LNCAP (cell line): Measurements from ENCODE around the gene JMJD8.

Source experiments
- TF ChIP-seq, protein P1 (sequence below): fragments of 450-650 bp; IDR thresholded peaks from 2 replicates; pipeline ENCODE4 v1.5.1; 2017; ENCODE audit warnings: mild to moderate bottlenecking

Gene JMJD8

DNA sequence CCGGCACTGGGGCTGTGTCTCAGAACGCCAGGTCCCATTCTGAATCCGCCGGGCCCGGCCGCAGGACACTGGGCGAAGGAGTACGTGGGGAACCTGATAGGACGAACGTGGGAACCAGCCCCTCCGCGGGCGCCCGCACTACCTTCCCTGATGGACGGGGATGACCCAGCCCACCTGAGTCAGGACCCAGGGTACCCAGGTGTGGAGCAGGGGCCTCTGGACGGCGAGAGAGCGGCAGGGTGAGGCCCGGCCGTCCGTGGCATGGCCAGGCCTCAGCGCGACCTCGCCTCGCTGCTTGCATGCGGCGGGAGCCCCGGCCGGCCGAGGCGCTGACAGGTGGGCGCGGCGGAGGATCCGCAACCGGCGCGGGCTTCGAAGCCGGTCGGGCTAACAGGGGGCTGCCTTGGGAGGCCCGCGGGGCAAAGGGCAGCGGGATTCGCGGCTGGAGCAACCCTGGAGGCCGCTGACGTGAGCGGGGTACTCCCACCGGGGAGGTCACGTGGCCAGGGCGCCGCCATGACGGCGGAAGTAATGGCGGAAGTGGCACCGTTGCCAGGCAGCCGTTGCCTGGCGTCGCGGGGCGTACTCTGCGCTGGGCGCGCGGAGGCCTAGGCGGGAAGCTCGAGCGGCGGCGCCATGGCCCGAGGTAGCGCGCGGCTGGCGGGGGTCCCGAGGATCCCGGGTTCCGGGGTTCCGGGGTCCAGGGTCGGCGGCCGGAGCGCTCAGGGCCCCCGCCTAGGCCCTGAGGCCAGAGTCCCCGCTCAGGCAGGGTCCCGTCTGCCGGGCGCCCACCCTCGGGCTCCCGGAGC, 35.1 kb downstream of the JMJD8 start, which contains the start of gene WDR90:
Gene WDR90 (plus strand): TSS at position 585 of the 809 bp plus-strand sequence. CDS start 52 bp downstream, at position 637.
- TF ChIP-seq, protein P1, sequence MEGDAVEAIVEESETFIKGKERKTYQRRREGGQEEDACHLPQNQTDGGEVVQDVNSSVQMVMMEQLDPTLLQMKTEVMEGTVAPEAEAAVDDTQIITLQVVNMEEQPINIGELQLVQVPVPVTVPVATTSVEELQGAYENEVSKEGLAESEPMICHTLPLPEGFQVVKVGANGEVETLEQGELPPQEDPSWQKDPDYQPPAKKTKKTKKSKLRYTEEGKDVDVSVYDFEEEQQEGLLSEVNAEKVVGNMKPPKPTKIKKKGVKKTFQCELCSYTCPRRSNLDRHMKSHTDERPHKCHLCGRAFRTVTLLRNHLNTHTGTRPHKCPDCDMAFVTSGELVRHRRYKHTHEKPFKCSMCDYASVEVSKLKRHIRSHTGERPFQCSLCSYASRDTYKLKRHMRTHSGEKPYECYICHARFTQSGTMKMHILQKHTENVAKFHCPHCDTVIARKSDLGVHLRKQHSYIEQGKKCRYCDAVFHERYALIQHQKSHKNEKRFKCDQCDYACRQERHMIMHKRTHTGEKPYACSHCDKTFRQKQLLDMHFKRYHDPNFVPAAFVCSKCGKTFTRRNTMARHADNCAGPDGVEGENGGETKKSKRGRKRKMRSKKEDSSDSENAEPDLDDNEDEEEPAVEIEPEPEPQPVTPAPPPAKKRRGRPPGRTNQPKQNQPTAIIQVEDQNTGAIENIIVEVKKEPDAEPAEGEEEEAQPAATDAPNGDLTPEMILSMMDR, result no peak

DNA sequence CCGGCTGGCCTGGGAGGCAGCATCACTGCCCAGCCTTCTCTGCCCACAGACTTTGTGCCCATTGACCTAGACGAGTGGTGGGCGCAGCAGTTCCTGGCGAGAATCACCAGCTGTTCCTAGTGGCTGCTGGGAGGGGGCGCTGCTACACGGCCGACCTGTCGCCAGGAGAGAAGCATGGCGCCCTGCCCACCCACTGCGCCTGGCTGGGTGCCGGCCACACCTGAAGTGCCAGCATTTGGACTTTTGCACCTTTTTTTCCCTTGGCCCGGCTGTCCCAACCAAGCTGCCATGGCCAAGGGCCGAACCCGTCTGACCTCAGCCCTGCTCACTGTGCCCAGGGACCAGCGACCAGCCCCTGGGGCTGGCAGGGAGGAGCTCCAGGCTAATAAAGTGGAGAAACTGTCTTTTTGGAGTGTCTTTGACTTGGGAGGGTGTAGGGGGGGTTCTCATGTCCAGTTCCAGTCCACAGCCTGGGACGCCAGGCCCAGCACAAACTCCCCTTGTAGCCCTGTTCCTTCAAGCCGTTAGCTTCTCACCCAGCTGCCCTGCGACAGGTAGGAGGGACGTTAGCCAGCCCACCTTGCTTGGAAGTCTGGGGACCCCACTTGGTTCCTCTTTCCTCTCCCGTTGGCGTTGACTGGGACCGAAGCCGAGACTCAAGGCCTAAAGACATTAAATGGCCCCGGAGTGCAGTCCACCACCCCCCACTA, 35.9 kb downstream of the JMJD8 start:
- TF ChIP-seq, protein P1, result peak; percentile 86

DNA sequence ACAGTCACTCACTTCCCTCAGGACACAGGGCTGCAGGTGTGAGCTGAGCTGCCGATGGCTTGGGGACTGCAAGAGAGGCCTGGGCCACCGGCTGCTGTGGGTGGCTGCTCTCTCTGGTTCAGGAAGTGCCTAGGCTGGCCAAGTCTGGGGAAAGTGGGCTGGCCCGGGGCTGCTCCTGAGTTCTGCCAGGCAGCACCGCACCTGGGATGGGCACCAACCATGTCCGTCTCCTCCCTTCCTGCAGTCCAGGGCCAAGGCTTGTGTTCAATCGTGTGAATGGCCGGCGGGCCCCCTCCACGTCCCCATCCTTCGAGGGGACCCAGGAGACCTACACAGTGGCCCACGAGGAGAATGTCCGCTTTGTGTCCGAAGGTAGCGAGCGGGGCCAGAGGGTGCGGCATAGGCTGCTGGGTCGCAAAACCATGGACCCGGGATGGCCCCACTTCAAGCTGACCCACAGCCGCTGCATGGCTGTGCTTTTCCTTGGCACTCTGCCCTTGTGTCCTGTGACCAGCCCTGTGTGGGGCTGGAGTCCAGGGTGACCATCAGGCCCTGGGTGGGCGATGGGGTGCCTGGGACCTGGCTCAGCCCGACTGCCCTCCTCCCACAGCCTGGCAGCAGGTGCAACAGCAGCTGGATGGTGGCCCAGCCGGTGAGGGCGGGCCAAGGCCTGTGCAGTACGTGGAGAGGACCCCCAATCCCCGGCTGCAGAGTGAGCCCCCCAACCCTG, 36.8 kb downstream of the JMJD8 start:
- TF ChIP-seq, protein P1, result no peak

DNA sequence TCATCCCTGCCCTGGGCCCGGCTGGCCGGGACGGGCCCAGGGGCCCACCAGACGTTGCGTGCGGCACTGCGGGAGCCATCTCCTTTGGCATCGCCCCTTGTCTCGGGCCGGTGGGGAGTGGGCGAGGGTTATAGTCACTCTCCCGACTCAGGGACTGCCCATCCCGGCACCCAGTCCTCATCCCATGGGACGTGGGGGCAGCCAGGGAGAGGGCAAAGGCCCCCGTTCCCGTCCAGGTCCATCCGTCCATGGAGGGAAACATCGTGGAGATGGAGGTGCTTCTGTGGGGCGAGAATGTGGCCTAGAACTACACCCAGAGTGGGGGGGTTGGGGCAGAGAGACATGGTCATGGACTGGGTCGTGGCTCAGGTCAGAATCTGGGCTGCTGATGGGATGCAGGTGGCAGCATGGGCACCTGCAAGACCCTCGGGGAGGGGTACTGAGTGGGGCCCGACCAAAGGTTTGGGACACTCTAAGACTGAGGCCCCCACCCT, 37.4 kb downstream of the JMJD8 start:
- TF ChIP-seq, protein P1, result no peak

DNA sequence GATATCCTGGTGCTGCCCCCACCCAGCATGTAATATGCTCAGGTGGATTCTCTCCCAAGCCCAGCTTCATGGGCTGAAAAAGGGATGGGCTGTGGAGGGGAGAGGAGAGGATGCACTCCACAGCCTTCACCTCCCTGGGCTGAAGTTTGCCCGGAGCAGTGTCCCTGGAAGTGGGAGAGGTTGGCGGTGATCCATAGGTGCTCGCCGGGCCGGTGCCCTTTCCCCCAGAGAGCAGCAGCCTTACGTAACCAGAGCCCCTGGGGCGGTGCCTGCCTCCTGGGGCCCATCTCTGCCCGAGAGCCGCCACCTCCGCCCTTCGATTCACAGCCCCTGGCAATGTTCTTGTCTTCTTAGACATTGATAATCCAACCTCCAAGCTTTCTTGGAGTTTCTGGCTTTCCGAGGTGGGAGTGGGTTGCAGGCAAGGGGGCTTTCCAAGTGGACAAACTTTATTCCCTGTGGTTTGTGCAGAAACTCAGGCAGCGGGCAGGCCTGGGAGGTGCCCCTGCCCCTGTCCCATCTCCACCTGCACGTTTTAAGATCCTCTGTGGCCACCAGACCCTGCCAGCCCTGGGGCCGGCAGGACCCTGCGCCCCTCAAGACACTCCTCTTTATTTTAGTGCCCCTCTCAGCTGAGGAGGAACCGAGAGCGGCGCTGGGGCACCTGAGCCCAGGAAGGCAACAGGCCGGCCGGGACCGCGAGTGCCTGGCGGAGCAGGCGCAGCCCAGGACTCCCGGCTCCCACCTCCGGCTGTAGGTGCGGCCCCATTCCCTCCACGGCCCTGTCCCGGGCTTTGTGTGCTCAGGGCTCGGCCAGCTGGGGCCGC, 38.1 kb downstream of the JMJD8 start:
- TF ChIP-seq, protein P1, result no peak

DNA sequence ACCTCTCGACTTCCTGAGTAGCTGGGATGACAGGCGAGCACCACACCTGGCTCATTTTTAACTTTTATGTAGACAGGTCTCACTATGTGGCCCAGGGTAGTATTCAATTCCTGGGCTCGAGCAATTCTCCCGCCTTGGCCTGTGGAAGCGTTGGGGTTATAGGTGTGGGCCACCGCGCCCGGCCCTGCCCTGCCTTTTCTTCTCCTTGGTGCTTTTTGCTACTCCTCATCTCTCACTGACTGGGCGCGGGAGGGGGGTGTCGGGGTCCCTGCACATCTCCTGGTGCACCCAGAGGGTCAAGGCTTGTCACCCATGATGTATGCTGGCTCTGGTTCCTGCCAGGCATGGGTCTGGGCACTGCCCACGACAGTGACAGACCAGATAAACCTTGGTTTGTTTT, 39.6 kb downstream of the JMJD8 start:
- TF ChIP-seq, protein P1, result no peak

DNA sequence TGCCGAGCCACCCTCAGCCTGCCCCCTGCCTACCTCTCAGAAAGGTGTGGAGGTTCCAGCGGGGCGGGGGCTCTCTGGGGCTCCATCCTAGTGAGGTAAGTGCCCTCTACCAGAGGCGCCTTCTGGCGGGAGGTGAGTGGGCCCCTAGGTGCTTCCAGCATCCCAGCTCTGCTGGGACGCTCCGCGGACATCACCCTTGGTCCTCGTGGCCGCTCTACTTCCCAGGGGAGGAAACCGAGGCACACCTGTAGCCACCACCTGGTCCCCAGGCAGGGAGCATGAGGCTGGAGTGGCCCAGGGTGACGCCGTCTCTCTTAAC, 41.1 kb downstream of the JMJD8 start:
- TF ChIP-seq, protein P1, result no peak
